Endothelial cell of umbilical vein (primary cell): Measurements from ENCODE around the gene MYADM. TPM values are rescaled to one million over a fixed set of nuclear protein-coding genes. Genes with fewer than 3 reads are reported as not detected.
"Not testable (repeated sequence)": the region's sequence is repeated elsewhere in the genome, so short reads cannot be mapped to it uniquely, and the experiment has no call there.

Experiments used
- BruUV-seq: library from RNA; stranded (reverse); fragments of 400-500 nt; replicated peaks from 2 replicates; lab custom pipeline; 2021; lab: Mats Ljungman, UMichigan
- CTCF ChIA-PET: fragments of 300-600, 350-600 bp; sonication (Branson Sonifier 250); formaldehyde crosslinking; loops from one replicate; lab custom pipeline; 2021; ENCODE audit warnings: antibody characterized with exemption, inconsistent platforms; lab: Charles Lee
- POLR2A ChIA-PET: fragments of 300-600, 350-600 bp; sonication (Branson Sonifier 250); formaldehyde crosslinking; loops from one replicate; lab custom pipeline; 2021; ENCODE audit warnings: antibody characterized with exemption, inconsistent platforms; lab: Charles Lee
- DNase-seq: peaks from one replicate; pipeline ENCODE4 v3.0.0-alpha.2; 2011; ENCODE audit warnings: low read depth, low spot score
- FAIRE-seq: peaks from 2 replicates; lab custom pipeline; 2011; peaks lifted over from hg19 to GRCh38; lab: Jason Lieb, UNC
- H2AFZ ChIP-seq: 2 replicates; pipeline ENCODE4 v1.6.0; 2012; ENCODE audit warnings: low read depth, low read length, control low read depth, inconsistent platforms
- H3K27ac ChIP-seq: 2 replicates; pipeline ENCODE4 v1.5.1; 2011; ENCODE audit warnings: low read depth, mild to moderate bottlenecking, control low read depth, low read length, moderate library complexity; ENCODE audit not compliant: insufficient read depth
- H3K27me3 ChIP-seq, 2 experiments: 2 replicates each; pipeline versions ENCODE4 v1.6.0 to v1.6.1; 2011; ENCODE audit warnings: low read length in 2 of 2, mixed read lengths in 1 of 2; ENCODE audit not compliant: control insufficient read depth in 2 of 2, insufficient read depth in 2 of 2
- H3K36me3 ChIP-seq, 2 experiments: 2 replicates in 1 of 2; 3 replicates in 1 of 2; pipeline ENCODE4 v1.5.1; 2011; ENCODE audit warnings: low read length in 2 of 2, mild to moderate bottlenecking in 1 of 2, moderate library complexity in 1 of 2; ENCODE audit not compliant: control insufficient read depth in 2 of 2, insufficient read depth in 2 of 2; ENCODE audit errors: extremely low read depth in 1 of 2
- H3K4me1 ChIP-seq: 3 replicates; pipeline ENCODE4 v1.5.1; 2011; ENCODE audit warnings: mild to moderate bottlenecking, low read length; ENCODE audit not compliant: control insufficient read depth, insufficient read depth; ENCODE audit errors: extremely low read depth
- H3K4me2 ChIP-seq: 2 replicates; pipeline ENCODE4 v1.6.1; 2011; ENCODE audit warnings: low read length, control low read depth, mixed read lengths; ENCODE audit not compliant: insufficient read depth
- H3K4me3 ChIP-seq, 3 experiments: fragments of 200-600 bp in 1 of 3; sonication (generic), shearing (Covaris generic) in 1 of 3; replicated peaks in 1 of 3; 2 replicates each; pipeline ENCODE4 v1.5.1; 2011 to 2016; ENCODE audit warnings: control low read depth in 3 of 3, low read length in 3 of 3, mild to moderate bottlenecking in 2 of 3, inconsistent platforms in 1 of 3, low read depth in 1 of 3, moderate library complexity in 1 of 3; ENCODE audit not compliant: insufficient read depth in 1 of 3
- H3K79me2 ChIP-seq: 2 replicates; pipeline ENCODE4 v1.6.0; 2012; ENCODE audit warnings: low read length, inconsistent platforms; ENCODE audit not compliant: control insufficient read depth, insufficient read depth
- H3K9ac ChIP-seq: replicated peaks from 2 replicates; pipeline ENCODE3; 2011; ENCODE audit warnings: low read length, control low read depth; ENCODE audit not compliant: insufficient read depth; ENCODE audit errors: extremely low read depth
- H3K9me1 ChIP-seq: replicated peaks from 3 replicates; pipeline ENCODE4 v1.6.0; 2011; ENCODE audit warnings: mild to moderate bottlenecking, low read length; ENCODE audit not compliant: control insufficient read depth, insufficient read depth; ENCODE audit errors: extremely low read depth
- H3K9me3 ChIP-seq: replicated peaks from 2 replicates; pipeline ENCODE4 v1.5.1; 2012; ENCODE audit warnings: low read length, inconsistent platforms; ENCODE audit not compliant: control insufficient read depth, insufficient read depth
- H4K20me1 ChIP-seq: replicated peaks from 2 replicates; pipeline ENCODE3; 2011; ENCODE audit warnings: mild to moderate bottlenecking, low read length; ENCODE audit not compliant: control insufficient read depth, insufficient read depth; ENCODE audit errors: extremely low read depth
- FOS ChIP-seq: IDR thresholded peaks from 2 replicates; pipeline ENCODE4 v1.6.1; 2011; ENCODE audit warnings: mild to moderate bottlenecking, low read length, moderate library complexity, borderline replicate concordance; ENCODE audit not compliant: insufficient read depth
- dilution Hi-C: fragments of 300-500 bp; cut with MboI; formaldehyde crosslinking; loops from one replicate; pipeline ENCODE4 v1.15.0; 2019; ENCODE audit warnings: low sequenced_read_pairs; ENCODE audit not compliant: extremely low pct_ligation_motif_present
- intact Hi-C: fragments of 100-400 bp; cut with micrococcal nuclease; formaldehyde crosslinking; loops from one replicate; pipeline ENCODE4 v1.10.0; 2022
- polyA plus RNA-seq, 4 experiments: library from polyadenylated mRNA; depleted of rRNA in 3 of 4; stranded (reverse) in 3 of 4; unstranded in 1 of 4; fragments of >200 nt; gene quantifications; 2 replicates each; pipeline versions ENCODE4 v1.2.1 to v1.2.3, GENCODE V29; 2011 to 2012; ENCODE audit warnings: missing spikeins in 1 of 4
- total RNA-seq: library from RNA; stranded (reverse); gene quantifications from 2 replicates; pipeline ENCODE4 v1.2.3, GENCODE V29; 2021

The MYADM gene
- total and polyA plus RNA-seq, 2 donors (not counting 3 experiments of a cell fraction or from before 2014, with no cell fraction given) = 100 to 133 TPM

DNA sequence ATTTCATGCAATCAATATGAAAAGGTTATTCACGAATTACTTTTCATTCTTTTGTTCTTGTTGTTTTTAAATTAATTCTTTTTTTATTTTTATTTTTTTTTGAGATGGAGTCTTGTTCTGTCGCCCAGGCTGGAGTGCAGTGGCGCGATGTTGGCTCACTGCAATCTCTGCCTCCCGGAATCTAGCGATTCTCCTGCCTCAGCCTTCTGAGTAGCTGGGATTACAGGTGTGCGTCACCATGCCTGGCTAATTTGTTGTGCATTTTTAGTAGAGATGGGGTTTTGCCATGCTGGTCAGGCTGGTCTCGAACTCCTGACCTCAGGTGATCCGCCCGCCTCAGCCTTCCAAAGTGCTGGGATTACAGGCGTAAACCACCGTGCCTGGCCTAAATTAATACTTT is 27.4 kb upstream of the MYADM start:
- H3K4me2 ChIP-seq, intact Hi-C loops, H3K4me3 ChIP-seq, H2AFZ ChIP-seq, H3K27me3 ChIP-seq, dilution Hi-C loops, FAIRE-seq, H3K79me2 ChIP-seq, H3K27ac ChIP-seq, H3K9ac ChIP-seq, POLR2A ChIA-PET, DNase-seq, H3K9me3 ChIP-seq, H3K9me1 ChIP-seq, H4K20me1 ChIP-seq, H3K36me3 ChIP-seq, BruUV-seq: not testable (repeated sequence)
- H3K4me1 ChIP-seq = peaks cover 23% of the 10 kb centered on the region
- CTCF ChIA-PET = interaction anchor here (1.5 to 4.4 kb wide), 6 partner anchors 31 to 191 kb away, joined by 3 to 40 read pairs (median 8); no protein-coding TSS in a partner anchor

DNA sequence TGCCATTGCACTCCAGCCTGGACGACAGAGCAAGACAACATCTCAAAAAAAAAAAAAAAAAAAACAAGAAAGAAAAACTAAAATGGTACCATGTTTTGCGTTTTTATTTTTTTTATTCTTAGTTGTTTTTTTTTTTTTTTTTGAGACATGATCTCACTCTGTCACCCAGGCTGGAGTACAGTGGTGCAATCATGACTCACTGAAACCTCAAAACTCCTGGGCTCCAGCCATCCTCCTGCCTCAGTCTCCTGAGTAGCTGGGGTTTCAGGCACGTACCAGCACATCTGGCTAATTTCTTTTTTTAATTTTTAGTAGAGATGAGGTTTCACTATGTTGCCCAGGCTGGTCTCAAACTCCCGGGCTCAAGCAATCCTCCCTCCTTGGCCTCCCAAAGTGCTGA is 26.8 kb upstream of the MYADM start:
- BruUV-seq, dilution Hi-C loops, intact Hi-C loops, H3K9ac ChIP-seq, H3K9me1 ChIP-seq, H3K27me3 ChIP-seq, H3K4me3 ChIP-seq, POLR2A ChIA-PET, H3K4me2 ChIP-seq, H4K20me1 ChIP-seq, H2AFZ ChIP-seq, DNase-seq, H3K9me3 ChIP-seq, H3K79me2 ChIP-seq, H3K36me3 ChIP-seq: not testable (repeated sequence)
- Histone ChIP-seq H3K4me1 (peaks cover 23% of the 10 kb centered on the region), H3K27ac (peak overlapping the region; percentile 35)
- peak; percentile 35 for FAIRE-seq
- peak; percentile 27 for TF ChIP-seq FOS
- CTCF ChIA-PET = interaction anchor here (0.8 to 4.4 kb wide), 10 partner anchors 26 to 195 kb away, joined by 3 to 40 read pairs (median 4); no protein-coding TSS in a partner anchor
